ENCODE measurements around the gene PSMB9.
"Not testable (repeated sequence)": the region's sequence is repeated elsewhere in the genome, so short reads cannot be mapped to it uniquely, and the experiment has no call there.

The PSMB9 gene

DNA sequence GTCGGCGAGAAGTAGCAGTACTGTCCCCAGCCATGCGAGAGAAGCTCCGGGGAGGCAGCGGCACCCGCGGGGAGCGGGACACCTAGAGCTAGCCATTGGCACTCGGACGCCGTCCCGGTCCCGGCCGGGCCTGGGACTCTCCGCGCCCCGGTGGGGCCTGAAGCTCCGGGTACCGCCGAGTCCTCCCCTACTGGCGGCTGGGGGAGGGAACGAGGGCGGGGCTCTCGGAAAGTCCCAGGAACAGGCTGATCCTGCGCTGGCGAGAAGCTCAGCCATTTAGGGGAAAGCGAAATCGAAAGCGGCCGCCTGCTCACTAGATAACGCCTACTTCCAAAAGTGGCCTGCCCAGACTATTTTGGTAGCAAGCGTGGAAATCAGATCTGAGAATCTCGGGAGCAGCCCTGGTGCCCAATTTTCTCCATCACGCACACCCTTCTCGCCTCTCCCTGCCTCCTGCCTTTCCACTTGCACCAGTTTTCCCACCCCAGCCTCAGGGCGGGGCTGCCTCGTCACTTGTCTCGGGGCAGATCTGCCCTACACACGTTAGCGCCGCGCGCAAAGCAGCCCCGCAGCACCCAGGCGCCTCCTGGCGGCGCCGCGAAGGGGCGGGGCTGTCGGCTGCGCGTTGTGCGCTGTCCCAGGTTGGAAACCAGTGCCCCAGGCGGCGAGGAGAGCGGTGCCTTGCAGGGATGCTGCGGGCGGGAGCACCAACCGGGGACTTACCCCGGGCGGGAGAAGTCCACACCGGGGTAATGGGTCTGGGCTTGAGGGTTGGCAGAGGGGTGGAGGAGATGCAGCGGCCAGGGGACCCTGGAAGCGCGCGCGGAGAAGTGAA is at the start of gene PSMB9, which contains the start of gene TAP1:
Gene PSMB9 (plus strand): TSS at position 652 of the 835 bp plus-strand sequence. CDS start 38 bp downstream, at position 690.
Gene TAP1 (minus strand): TSS at position 164 of the 835 bp plus-strand sequence. CDS start 68 bp downstream, at position 96.
- DNase-seq (ENCODE audit: low read depth in 2 of 2), result peak; percentile 94 to 96

DNA sequence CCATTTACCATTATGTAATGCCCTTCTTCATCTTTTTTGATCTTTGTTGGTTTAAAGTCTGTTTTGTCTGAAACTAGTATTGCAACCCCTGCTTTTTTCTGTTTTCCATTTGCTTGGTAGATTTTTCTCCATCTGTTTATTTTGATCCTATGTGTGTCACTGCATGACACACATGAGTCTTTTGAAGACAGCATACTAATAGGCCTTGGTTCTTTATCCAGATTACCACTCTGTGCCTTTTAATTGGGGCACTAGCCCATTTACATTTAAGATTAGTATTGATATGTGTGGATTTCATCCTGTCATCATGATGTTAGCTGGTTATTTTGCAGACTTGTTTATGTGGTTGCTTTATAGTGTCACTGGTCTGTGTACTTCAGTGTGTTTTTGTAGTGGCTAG is 48.6 kb upstream of the PSMB9 start:
- DNase-seq (ENCODE audit: low read depth in 2 of 2), result not testable (repeated sequence)

DNA sequence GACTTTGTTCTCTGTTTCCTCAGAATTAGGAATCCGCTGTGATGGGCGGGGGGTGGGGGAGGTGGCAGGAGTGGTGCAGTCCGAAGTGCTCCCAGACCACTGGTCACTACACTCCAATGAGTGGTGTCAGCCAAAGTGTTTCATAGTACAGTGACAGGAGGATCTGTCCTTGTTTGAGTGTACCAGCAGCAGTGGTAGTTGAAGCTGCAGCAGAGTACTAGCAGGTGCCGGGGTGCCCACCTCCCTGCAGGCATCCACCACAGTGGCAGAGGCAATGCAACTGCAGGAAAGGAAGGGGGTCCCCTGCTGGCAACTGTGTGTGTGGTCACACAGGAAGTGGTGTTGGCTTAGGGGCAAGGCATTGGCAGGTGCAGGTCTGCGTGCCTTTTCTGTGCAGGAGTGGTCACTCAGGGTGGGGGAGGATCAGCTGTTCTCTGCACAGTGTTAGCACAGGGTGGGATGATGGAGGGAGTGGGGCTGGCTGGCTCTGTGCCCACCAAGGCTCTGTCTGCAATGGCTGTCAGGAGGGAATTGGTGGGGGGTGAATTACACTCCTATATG is 46.9 kb upstream of the PSMB9 start:
- no peak for DNase-seq (ENCODE audit: low read depth in 2 of 2)

DNA sequence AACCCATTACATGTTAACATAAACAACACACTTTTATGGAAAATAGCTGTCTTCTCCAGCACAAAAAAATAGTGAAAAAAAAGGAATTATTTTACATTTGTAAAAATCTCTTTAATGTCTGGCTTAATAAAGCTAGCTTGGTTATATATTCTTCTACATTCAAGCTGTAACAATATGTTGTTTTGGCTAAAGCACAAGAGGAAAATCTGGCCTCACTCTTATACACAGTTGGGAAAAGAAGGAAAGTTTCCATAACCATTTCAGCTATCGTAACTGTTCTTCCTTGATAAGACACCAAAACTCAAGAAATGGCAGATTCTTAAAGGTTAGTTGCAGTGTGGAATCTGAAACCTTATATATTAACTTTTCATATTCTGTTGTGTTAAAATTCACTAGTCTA is 44.8 kb upstream of the PSMB9 start:
- no peak for DNase-seq (ENCODE audit: low read depth in 2 of 2)

DNA sequence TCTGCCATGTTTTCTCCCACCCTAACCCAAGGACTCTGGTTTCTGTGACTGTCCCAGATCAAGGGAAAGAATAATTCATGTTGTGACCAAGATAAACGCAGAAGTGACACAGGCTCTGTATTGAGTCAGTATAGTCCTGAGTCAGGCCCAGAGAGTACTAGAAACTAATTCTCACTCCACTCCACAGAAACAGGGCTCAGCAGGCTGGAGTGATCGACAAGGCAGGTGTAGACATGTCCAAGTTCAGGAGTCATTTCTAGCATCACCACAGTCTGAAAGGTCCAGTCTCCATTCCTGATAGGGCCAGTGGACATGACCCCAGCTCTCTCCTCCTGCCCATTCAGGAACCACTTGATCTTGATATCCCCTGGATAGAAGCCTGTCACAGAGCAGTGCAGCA is 39.8 kb upstream of the PSMB9 start:
- DNase-seq (ENCODE audit: low read depth in 2 of 2), result no peak

DNA sequence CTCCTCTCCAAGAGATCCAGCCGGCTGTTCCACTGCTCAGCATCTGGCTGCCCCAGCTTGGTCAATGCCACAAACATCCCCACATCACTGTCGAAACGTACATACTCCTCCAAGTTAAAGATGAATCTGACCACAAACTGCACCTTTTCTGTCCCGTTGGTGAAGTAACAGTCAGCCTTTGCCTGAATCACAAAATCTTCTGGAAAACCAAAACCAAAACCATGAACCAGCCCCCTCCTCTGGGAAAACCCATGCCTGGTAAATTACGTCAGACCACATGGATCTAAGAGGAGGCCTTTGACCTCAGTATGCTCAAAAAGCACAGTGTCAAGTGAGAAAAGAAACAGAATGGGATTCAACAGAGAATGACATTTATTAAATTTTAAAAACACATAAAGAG is 38.9 kb upstream of the PSMB9 start:
- DNase-seq (ENCODE audit: low read depth in 2 of 2), result no peak

DNA sequence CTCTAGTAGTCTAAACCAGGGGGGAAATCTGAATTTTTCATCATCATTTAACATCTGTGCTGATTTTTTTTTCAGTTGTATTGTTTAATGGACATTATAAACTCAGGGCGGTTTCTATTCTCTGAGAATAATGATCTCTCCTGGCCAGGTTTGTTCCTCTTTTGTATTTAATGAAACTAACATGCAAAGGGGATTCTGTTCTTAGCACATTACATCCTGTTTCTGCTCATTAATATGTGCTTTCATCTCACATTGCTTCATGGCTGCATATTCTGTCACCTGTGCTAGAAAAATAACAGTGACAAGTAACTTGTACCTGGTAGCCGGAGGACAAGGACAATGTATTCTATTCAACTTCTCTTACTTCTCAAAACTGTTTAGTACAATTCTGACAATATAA is 38.0 kb upstream of the PSMB9 start:
- no peak for DNase-seq (ENCODE audit: low read depth in 2 of 2)

DNA sequence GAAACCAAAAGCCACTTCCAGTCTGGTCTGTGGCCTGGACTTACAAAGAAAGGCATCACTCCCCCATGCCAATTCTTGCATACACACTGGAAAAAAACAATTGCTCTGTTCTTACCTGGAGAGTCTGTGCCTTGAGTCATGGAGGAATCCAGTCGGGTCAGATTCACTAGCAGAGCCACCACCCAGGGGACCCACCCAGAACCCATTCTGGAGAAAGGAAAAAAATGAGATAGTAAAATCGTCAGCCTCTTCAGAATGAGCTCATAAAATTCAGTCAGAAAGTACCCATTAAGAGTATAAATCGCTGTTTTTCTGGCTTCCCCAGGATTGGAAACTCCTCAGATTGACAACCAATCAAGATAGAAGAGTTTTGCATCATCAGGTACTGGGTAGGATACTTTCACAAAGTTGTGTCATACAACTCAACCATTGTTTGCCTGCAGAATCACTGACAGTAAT is 37.2 kb upstream of the PSMB9 start, which contains the start of gene HLA-DOB:
Gene HLA-DOB (minus strand): TSS at position 257 of the 459 bp plus-strand sequence. CDS start 51 bp downstream, at position 206.
- no peak for DNase-seq (ENCODE audit: low read depth in 2 of 2)

DNA sequence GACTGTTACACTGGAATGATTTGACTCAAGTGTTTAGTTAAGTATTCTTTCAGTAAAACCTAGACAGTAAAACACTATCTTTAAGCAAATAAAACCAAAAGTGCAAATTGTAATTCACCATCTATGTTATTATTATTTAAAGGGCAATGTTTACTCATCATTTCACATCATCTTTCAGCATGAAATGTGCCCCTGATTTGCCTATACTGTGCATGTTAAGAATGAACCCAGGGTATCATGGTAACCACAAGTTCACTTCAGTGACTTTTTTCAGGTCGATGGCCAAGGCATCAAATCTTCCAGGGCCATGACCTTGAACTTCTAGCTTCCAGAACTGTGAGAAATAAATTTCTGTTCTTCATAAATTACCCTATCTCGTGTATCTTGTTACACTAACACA is 35.1 kb upstream of the PSMB9 start:
- DNase-seq (ENCODE audit: low read depth in 2 of 2), result no peak

DNA sequence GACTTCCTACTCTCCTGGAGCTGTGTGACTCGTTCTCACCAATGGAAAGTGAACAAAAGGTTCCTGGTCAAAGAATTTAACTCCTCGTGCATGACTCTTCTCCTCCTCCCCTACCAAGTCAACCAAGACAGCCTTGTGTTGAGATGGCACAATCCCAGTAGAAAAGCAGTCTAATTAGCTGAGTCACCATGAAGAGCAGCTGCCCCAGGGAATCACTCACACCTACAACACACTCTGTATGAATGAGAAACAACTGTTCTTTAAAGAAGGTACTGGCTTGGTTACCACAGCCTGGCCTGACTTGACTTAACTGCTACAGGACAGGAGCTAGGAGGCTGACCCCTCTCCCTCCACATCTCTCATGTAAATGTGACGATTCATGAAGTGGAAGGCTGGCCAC is 34.3 kb upstream of the PSMB9 start:
- DNase-seq (ENCODE audit: low read depth in 2 of 2), result no peak

DNA sequence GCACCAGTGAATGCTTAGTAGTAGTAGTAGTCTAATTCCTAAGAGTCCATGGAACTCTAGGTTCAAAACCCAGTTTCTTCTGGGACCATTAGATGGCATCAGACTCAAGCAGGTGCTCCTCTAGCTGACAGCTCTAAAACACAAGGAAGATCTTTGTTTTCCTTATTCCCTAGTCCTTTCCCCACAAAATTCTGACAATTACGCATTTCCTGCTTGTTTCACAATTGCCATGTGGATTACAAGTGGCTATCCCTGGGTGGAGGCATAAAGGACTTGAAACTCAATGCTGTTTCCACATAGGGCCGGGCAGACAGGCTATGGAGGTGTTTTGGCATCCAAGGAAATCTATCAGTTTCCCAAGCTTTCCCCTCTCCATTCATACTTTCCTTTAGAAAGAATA is 28.0 kb upstream of the PSMB9 start:
- DNase-seq (ENCODE audit: low read depth in 2 of 2), result no peak

DNA sequence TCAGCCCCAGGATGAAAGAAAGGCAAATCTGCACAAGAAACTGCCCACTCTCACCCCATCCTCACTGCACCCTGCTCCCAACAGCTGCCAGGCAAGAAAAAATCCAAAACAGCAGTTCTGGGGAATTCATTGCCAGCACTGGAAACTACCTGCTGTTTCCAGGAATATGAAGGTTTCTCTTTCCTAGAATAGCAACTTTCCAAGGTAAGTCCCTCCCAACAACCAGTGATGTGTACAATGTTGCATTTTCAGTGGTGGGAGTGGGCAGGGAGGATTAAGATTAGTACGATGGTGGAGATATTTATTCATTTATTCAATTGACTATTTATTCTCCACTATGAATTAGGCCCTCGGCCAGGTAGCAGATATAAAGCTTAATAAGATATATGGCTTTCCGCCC is 27.0 kb upstream of the PSMB9 start:
- DNase-seq (ENCODE audit: low read depth in 2 of 2), result no peak

DNA sequence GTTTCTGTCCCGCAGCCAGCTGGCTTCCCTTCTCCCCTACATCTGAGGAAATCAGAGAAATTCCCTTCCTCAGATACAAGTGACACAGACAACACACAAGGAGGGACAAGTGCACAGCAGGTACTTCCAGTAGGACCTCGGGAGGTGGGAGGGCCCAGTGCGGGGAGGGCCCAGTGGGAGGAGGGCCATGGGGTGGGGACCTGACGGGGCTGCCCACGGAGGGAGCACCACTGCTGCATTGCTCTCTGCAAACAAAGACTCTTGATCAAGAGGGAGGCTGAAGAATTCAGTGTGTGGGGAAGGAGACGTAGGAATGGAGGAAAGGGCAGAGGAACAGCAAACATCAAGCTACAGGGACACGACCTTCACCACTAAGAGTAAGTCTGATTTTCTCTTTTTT is 24.5 kb upstream of the PSMB9 start:
- DNase-seq (ENCODE audit: low read depth in 2 of 2), result no peak

DNA sequence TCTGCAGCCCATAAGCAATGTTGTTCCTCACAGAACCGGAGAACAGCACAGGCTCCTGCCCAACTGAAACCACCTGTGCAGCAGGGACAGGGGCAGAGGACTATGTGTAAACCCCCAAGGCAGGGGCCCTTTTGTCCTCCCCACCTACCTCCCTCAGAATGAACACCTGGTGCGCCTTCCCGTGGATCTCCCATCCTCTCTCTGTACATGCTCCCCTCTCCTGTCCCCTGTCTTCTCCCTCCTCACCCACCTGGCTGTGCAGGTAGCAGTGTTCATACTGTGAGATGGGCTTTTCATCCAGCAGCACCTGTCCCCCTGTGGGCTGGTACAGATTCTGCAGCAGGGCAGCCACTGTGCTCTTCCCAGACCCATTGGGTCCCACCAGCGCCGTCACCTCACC is 24.0 kb upstream of the PSMB9 start:
- DNase-seq (ENCODE audit: low read depth in 2 of 2), result no peak

DNA sequence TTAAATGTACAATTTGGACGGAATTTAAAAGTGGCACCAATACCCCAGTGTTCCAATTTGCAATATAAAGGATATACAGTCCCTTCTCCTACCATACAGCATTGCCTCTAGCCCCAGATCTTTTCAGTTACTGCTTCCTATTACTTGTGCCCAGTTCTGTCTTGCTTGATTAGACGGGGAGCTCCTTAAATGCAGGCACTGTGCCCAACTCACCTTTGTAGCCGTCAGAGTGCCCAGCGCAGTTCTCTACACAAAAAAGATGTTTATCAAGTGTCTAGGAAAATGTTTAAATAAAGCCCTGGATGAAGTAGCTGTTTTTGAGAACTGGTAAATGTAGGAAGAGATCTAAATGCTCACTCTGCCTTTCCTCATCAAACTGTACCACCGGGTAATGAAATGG is 23.1 kb upstream of the PSMB9 start:
- no peak for DNase-seq (ENCODE audit: low read depth in 2 of 2)

DNA sequence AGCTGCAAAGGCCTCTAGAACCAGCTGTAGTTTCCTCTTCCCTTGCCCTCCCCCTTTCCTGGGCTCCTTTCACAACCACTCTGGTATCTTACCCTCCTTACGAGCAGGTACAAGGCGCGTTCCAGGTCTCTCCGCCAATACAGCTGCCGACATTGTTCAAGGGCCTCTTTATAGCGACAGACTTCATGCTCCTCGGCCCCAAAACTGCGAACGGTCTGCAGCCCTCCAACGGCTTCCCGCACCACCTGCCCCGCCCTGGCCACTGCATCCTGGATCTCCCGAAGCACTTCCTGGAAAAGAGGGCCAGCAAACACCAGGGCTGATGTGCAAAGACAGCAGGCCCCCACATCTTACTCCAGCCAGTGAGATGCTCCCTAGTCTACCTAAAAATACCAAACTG is 21.5 kb upstream of the PSMB9 start:
- DNase-seq (ENCODE audit: low read depth in 2 of 2), result no peak

DNA sequence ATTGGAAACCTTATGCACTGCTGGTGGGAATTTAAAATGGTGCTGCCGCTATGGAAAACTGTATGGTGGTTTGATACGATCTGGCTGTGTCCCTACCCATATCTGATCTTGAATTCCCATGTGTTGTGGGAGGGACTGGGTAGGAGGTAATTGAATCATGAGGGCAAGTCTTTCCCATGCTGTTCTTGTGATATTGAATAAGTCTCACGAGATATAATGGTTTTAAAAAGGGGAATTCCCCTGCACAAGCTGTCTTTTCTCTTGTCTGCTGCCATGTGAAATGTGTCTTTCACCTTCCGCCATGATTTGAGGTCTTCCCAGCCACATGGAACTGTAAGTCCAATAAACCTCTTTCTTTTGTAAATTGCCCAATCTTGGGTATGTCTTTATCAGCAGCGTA is 20.3 kb upstream of the PSMB9 start:
- no peak for DNase-seq (ENCODE audit: low read depth in 2 of 2)

DNA sequence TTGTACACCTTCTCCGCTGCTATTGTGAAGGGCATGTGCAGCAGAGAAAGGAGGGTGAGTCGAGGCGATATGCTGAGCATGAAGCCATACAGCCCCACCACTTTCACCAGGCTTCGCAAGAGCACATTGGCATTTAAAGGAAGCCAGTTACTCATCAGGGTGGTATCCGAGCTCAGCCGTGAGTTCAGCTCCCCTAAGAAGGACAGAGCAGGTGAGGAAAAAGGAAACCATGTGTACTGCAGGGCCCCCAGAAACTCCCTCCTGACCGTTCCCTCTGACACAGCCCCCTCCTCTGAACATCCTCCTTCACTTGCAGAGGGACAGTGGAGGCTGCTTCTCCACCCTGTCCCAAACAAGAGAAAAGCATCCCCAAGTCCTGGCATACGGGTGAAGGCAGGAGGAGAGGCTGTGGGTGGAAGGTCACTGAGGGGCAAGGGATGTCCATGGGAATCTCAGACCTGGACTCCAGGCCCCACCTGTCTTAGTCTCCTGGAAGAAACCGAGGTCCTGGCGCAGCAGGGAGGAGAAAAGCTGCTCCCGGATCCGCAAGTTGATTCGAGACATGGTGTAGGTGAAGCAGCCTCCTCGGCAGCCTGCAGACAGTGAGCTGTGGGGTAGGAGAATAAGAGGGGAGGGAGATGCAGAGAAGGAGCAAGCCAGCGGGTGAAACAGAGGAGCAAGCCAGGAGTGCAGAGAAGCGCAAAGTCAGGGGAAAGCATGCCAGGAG is 18.7 kb upstream of the PSMB9 start:
- DNase-seq (ENCODE audit: low read depth in 2 of 2), result no peak

DNA sequence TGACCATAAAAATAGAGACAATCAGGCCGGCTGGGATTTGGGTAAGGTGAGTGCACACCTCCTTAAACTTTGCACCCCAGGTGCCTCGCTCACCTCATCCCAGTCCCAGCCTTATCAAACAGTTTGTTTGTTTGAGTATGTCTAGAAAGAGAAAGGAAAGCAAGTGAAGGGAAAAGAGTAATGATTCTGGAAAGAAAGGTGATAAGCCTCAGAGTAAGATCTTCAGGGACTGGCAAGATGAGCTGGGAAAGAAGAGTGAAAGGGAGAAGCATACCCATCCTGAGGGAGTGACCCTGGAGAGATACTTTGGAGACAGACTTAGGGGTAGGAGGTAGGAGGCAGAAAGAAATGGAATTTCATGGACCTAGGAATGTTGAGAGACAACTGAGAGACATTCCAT is 17.1 kb upstream of the PSMB9 start:
- no peak for DNase-seq (ENCODE audit: low read depth in 2 of 2)

DNA sequence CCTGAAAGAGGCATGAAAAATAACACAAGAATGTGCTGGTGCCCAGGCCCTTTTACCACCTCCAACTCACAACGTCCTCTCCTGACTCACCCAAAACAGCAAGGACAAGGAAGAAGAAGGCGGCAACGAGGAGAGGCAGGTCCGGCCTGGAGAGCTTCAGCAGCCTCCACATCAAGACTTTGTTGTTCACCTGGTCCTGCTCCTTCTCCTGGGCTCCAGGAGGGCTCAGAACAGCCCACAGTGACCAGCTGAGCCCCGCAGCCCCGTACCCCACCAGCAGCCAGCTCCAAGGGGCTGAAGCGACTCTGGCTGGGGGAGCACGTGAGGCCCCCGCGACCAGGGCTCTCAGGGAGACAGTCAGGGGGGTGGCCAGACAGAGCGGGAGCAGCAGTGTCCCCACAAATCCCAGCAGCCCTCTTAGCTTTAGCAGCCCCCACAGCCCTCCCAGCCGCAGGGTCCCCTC is 16.3 kb upstream of the PSMB9 start:
- DNase-seq (ENCODE audit: low read depth in 2 of 2), result no peak

DNA sequence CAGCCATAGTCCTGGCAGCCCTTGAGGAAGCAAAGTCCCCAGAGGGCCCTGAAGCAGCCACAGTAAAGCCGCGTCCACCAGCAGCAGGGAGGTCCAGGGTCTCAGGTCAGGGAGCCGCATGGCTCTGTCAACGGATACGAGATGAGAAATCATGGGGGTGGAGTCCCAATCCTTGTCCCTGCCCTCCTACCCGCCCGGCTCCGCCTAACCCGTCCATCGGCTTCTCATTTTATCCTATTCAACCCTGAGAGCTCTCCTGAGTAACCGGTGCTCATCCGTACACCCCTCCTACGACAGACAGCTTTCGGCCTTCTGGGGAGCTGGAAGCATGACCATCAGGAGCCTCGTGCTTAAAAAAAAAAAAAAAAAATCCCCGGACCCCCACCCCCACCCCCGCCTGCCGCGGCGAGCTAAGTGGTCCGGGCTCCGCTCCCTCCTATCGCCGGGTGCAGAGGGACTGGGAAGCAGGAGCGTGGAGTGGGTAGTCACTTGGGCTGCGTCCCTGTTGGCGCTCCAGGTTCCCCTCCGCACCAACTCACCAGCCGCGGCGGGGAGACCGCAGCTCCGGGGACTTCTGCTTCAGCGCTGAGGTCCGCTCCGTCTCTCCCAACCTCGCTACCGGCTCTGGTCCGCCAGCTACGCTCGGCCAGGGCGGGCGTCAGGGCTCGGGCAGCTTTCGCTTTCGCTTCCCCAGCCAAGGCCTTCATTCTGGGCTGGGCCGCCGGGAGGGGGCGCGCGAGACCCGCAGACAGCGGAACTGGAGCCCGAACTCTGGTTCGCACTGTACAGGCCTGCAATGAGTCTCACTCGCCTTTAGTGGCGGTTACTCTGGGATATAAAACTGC is 15.7 kb upstream of the PSMB9 start, which contains the start of gene TAP2:
Gene TAP2 (minus strand): TSS at position 626 of the 845 bp plus-strand sequence. CDS start 506 bp downstream, at position 120.
- DNase-seq (ENCODE audit: low read depth in 2 of 2), result peak; percentile 98 to 99

Data from stimulated activated CD4-positive, alpha-beta T cell treated with anti-CD3 and anti-CD28 coated beads, Interleukin-1b, Interleukin-23, amount 100 ng/mL, for 4 hours (primary cell).